GM18508 (cell line): ENCODE results near the gene AGRN.
"Not testable (repeated sequence)": the region's sequence is repeated elsewhere in the genome, so short reads cannot be mapped to it uniquely, and the experiment has no call there.

ENCODE experiments used
- ATAC-seq: cut with Tn5 transposase; IDR thresholded peaks from one replicate; pipeline ENCODE4 v1.9.1; 2021; ENCODE audit warnings: moderate number of reproducible peaks; ENCODE audit not compliant: insufficient read depth, unreplicated experiment

The AGRN gene

DNA sequence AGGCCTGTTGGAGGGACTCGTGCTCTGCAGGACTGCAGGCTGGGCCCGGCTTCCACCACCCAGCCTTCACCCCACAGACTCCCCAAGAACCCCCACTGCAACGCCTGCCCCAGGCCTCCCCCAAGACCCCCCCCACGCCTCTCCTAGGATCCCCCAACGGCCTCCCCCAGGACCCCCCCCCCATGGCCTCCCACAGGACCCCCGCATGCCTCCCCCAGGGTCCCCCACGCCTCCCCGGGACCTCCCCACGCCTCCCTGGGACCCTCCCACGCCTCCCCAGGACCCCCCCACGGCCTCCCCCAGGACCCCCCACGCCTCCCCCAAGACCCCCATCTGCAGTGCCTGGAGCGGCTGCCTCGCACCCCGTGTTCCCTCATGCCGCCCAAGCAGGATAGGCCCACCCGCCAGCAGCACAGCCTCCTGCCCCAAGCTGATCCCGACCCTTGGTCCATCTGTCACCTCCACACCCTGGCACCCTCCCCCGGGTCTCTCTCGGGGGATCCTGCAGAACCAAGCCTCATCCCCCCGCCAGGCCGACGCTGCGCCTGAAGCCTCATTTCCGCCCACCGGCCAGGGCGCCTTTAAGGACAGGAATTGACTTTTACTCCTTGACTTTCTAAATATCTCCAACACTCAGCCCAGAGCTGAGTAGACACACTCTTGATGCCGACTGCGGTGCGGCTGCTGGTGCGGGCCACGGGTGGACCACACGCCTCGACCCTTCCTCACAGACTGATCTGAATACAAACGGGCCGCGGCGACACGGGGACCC lies 68.3 kb downstream of the AGRN start:
- no peak for ATAC-seq

DNA sequence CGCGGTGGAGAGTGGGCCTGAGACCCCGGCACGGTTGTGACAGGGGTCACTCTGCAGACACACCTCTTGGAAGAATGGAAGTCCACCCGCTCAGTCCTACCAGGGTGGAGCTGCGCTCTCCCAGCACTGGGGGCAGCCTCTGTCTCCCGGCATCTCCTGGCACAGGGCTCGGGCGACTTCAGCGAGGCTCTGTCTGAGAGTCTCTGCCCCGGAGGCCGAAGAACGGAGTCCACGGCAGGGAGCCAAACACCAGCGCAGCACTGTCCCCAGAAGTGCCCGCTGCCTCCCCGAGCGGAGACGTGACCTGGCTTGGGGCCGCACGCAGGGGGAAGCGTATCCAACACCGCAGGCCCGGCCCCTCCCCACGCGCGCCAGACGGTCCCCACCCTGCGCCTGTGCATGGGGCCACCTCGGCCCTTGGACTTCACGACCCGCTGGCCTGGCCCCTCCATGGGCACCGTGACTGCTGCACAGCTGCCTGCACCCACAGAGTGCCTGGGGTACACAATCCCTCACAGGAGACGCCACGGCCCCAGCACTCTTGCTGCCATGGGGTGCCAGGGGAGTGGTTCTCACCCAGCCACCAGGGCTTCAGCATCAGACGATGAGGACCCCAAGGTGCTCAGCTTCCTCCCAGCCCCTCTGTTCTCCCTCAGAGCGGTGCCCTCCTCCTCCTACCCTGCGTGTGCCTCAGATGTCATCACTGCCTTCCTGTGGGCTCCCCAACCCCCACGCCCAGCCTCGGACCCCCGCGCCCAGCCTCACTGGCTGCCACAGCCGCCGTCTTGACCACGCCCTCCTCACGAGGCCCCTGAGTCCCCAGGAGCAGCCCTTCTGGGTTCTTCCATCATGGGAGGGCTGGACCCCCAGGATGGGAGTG lies 69.1 kb downstream of the AGRN start:
- ATAC-seq = no peak

DNA sequence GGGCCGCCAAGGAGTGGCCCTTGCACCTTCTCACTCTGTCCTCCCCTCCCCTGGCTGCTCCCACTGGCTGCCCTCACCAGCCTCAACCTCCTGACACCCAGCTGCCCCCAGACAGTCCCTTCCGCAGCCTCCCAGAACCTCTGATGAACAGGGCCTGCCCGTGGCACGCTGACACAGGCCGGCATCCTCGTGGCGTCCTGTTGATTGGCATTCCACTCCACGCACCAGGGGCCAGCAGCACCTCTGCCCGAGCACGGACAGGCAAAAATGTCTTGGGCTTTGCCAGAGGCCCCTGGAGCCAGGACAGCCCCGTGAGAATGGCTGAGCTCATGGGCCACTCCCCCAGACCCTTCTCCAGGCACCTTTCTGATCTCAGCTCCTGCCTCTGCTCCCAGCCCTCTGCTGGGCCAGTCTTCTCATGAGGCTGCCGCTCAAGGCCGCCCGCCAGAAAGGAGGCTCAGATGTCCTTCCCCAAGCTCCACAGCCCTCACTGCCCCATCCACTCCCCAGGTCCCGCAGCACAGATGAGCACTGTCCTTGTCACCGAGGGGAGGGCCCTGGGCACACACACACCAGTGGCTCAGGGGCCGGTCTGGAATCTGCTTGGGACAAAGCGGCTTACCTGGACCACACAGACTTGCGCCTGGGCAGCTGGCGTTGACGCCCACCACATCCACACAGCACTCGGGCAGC lies 70.0 kb downstream of the AGRN start:
- ATAC-seq = no peak

DNA sequence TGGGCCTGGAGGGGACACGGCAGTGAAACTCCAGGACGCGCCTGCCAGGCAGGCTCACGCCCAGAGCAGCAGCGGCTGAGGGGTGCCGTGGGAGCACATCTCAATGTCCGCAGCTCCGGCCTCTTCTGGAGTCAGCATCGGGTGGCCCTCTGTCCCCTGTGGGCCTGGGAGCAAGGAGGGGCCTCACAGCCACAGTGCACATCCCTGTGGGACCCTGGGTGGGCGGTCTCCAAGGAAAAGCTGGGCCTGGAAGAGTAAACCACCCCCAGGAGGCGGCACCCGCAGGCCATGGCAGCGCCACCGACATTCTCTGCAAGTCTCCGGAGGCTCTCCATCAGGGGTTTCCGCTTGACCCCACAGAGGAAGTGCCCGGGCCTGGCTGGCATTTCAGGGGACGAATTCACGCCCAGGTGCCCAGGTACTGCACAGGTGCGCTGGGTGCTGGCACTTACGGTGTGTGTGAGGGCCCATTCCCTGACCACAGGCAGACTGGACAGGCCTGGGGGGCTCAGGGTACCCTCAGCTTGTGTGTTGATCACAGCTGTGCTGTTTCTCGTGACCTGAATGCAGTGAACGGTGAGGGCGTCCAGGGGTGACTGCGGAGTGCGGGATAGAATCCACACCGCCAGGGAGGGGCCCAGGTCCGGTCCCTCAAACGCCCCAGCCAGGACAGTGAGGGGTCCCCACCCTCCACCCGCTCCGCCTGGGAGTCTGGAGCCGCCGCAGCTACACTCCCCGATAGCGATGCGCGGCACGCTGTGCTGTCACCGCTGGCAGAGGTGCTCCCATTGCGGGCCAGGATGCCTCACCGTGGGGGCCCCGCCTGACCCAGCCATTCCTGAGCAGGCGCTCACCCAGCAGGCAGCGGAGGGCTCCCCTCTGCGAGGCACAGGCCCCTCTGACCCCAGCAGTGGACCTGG lies 70.8 kb downstream of the AGRN start:
- no peak for ATAC-seq

DNA sequence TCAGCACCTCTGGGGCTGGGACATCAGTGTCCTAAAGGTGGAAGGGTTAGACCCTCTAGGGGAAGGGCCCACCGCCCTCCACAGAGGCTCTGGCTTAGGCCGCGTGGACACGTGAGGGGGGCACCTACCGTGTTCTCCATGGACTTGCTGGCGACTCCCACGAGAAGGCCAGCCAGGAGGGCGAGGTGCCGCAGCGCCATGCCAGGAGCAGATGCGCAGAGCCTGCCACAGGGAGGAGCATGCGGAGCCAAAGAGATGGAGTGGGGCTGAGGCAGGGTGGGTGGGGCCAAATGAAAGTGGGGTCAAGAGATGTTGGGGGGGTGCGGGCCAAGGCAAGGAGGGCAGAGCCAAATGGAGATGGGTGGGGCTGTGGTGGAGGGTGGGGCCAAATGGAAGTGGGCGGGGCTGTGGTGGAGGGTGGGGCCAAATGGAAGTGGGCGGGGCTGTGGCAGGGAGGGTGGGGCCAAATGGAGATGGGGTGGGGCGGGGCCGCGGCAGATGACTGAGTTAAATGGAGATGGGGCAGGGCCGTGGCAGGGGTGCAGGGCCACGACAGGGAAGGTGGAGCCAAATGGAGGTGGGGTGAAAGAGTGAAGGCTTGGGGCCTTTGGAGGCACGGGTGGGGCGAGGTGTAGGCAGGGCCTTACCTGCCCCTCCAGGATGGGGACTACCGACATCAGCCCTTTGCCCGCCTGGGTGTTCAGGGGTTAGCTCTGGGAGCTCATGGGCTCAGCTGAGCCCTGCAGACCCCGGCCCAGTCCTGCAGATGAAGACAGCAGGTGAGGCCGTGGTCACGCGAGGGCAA lies 71.6 kb downstream of the AGRN start:
- ATAC-seq = no peak

DNA sequence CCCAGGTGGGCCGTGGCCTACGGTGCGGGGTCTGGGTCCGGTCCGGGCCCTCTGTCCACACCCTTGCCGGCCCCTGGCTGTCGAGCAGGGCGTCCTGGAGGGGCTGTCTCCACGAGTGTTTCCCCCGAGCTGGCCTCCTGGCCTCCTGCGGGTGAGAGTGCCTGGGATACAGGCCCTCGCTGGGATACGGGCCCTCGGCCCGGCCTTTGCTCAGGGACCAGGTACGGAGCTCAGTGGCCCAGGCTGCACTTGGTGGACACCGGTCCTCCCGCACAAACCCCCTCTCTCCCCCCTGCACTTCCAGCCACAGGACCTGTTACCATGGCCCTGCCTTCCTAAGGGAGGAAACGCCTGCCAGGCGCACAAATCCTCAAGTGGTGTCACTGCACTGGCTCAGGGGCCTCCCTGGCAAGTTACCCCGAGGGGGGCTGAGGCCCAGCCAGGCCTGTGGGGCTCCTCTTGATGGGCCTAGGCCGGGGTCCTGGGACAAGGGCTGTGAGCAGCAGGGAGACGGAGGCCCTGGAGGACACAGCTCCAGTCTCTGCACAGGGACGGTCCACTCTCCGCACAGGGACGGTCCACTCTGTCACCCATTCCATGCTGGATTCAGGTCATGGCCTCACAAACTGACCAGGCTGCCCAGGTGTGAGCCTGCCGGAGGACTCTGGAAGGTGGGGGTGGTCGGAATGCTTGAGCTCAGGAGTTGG lies 72.4 kb downstream of the AGRN start:
- no peak for ATAC-seq

DNA sequence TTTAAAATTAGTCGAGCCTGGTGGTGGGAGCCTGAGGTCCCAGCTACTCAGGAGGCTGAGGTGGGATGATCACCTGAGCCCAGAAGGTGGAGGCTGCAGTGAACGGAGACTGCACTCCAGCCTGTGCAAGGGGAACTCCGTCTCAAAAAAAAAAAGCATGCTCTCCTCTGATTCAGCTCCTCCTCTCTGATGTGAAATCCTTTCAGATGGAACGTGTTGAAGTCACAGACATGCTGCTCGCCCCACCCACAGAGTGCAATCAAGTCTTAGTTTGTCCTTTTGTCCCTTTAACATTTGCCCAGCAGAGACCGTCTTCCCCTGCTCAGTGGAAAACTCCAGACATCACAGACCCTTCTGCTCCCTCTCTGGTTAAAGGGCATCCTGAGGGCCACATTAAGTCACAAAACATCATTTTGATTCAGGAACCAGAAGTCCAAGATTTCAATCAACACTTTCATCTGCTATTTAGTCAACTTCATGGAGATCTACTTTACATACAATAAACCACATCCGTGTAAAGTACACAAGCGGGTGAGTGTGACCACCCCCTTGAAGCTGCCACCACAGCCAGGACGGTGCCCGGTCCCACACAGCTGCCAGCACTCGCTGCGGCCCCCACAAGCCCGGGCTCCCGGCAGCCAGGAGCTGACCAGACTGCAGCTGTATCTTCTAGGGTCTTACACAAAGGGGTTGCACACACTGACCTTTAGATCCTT lies 73.1 kb downstream of the AGRN start:
- no peak for ATAC-seq

DNA sequence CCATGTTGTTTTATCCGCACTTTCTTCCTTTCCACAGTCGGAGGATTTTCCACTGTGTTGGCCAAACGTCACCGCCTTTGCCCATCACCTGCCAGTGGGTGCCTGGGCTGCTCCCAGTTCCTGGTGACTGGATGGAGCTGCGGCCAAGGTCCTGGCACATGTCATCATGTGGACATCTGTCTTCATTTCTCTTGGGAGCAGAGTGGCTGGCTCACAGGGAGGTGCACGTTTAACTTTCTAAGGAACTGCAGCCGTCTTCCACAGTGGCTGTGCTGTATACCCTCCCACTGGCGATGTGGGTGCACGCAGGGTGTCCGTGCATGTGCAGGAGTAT lies 73.7 kb downstream of the AGRN start:
- no peak for ATAC-seq

DNA sequence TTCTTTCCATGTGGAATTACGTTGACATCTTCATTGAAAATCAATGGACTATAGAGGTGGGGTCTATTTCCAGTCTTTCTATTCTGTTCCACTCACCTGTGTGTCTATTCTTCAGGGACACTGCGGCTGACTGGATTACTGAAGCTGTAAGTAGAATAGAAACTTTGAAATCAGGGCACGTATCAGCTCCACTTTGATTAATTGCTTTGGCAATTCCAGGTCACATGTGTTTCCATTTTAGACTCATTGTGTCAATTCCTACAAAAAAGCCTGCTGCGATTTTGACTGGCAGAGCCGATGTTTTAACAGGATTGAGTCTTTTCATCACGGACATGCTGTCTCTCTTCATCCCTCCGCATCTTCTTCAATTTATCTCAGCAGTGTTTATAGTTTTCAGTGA lies 75.1 kb downstream of the AGRN start:
- ATAC-seq = no peak

DNA sequence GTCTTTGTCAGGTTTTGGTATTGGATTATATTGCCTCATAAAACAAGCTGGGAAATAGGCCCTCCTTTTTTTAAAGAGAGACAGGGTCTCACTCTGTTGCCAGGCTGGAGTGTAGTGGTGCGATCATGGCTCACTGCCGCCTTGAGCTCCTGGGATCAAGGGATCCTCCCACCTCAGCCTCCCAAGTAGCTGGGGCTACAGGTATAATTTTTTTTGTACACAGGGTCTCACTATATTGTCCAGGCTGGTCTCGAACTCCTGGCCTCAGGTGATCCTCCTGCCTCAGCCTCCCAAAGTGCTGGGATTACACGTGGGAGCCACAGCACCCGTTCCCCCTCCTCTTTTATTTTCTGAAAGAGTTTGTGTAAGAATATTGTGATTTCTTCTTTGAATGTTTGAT lies 76.2 kb downstream of the AGRN start:
- ATAC-seq = not testable (repeated sequence)

DNA sequence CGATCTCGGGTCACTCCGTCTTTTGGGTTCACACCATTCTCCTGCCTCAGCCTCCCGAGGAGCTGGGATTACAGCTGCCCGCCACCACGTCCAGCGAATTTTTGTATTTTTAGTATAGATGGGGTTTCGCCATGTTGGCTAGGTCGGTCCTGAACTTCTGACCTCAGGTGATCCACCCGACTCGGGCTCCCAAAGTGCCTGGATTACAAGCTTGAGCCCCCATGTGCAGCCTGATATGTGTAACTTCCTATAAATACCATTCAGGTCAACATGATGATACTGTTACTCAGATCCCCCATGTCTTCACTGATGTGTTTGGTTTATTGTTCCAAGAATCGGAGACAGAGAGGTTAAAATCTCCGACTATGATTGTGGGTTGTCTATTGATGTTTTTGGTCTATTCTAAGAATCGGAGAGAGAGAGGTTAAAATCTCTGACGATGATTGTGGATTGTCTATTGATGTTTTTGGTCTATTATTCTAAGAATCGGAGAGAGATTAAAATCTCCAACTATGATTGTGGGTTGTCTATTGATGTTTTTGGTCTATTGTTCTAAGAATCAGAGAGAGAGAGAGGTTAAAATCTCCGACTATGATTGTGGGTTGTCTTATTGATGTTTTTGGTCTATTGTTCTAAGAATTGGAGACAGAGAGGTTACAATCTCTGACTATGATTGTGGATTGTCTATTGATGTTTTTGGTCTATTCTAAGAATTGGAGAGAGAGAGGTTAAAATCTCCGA lies 78.9 kb downstream of the AGRN start:
- no peak for ATAC-seq

DNA sequence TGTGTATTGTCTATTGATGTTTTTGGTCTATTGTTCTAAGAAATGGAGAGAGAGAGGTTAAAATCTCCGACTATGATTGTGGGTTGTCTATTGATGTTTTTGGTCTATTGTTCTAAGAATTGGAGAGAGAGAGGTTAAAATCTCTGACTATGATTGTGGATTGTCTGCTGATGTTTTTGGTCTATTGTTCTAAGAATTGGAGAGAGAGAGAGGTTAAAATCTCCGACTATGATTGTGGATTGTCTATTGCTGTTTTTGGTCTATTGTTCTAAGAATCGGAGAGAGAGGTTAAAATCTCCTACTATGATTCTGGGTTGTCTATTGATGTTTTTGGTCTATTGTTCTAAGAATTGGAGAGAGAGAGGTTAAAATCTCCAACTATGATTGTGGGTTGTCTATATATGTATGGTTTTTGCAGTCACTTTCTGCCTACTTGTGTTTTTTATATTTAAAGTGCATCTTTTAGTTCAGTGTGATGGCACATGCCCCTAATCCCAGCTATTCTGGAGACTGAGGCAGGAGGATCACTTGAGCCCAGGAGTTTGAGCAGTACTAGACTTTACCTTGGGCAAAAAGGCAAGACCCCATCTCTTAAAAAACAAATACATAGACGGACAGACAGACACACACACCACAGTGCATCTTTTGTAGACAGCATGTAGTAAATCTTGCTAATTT lies 79.7 kb downstream of the AGRN start:
- ATAC-seq = no peak

DNA sequence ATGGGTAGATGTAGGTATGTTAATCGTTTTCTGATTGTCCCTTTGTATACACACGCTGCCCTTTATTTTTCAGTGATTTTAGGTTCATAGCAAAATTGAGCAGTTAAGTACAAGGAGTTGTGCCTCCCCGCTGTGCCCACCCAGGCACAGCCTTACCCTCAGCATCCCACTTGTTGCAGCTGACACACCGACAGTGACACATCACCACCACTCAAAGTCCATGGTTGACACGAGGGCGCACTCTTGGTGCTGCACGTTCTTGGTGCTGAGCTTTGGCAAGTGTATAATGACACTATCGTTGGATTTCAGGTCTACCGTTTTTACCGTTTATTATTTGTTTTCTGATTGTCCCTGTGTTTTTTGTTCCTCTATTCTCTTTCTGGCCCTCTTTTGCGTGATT lies 80.4 kb downstream of the AGRN start:
- no peak for ATAC-seq

DNA sequence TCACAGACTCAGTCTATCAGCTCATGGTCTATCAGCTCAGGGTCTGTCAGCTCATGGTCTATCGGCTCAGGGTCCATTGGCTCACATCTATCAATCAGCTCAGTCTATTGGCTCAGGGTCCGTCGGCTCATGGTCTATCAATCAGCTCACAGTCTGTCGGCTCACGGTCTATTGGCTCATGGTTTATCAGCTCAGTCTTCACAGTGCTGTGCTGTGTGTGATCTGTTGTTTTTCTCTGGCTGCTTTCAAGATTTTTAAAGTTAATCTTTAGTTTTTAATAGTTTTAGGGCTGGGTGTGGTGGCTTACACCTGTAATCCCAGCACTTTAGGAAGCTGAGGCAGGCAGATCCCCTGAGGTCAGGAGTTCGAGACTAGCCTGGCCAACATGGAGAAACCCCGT lies 81.6 kb downstream of the AGRN start:
- ATAC-seq = no peak

DNA sequence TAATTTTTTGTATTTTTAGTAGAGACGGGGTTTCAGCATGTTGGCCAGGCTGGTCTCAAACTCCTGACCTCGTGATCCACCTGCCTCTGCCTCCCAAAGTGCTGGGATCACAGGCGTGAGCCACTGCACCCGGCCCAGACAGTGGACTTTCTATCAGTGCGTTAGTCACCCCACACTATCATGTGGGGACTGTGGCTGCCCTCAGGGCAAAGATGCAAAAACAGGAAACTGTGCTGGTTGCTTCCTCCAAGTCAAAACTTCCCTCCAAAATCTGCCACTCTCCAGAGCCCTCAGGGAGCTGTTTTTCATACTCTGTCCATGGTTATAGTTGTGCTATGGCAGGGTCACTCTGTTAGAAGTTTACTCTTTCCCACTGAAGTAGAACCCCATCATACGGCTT lies 84.2 kb downstream of the AGRN start:
- not testable (repeated sequence) for ATAC-seq
